SU-DHL-6 (cell line): Measurements from ENCODE around the gene OAF.

ENCODE experiments used
- H2AFZ ChIP-seq: fragments of 200-600 bp; sonication (generic); 2 replicates; pipeline ENCODE4 v1.6.1; 2014; ENCODE audit warnings: low read depth, mild to moderate bottlenecking, moderate library complexity, mixed read lengths, antibody characterized with exemption, low read length; ENCODE audit not compliant: severe bottlenecking
- H3F3A ChIP-seq: fragments of 200-600 bp; shearing (Covaris generic); 2 replicates; pipeline ENCODE4 v1.6.0; 2016; ENCODE audit warnings: antibody characterized with exemption, mild to moderate bottlenecking; ENCODE audit not compliant: insufficient read depth
- H3K27ac ChIP-seq: fragments of 200-600 bp; sonication (generic); 2 replicates; pipeline ENCODE4 v1.5.1; 2016; ENCODE audit warnings: low read depth, mild to moderate bottlenecking, low read length, moderate library complexity, mixed read lengths
- H3K27me3 ChIP-seq: fragments of 200-600 bp; sonication (generic), shearing (Covaris generic); 2 replicates; pipeline ENCODE4 v1.6.0; 2014; ENCODE audit warnings: mild to moderate bottlenecking, low read length
- H3K36me3 ChIP-seq: fragments of 200-600 bp; sonication (generic); 2 replicates; pipeline ENCODE4 v1.6.1; 2014; ENCODE audit warnings: mild to moderate bottlenecking, low read length, mixed read lengths
- H3K4me2 ChIP-seq: fragments of 300-600, 200-600 bp; shearing (Covaris generic), sonication (generic); 2 replicates; pipeline ENCODE4 v1.6.0; 2014; ENCODE audit warnings: low read length, low read depth, mild to moderate bottlenecking; ENCODE audit not compliant: poor library complexity, severe bottlenecking
- H3K4me3 ChIP-seq: fragments of 200-600 bp; sonication (generic); 2 replicates; pipeline ENCODE4 v1.5.1; 2014; ENCODE audit warnings: antibody characterized with exemption, low read length, mild to moderate bottlenecking, mixed read lengths; ENCODE audit not compliant: insufficient read depth, poor library complexity, severe bottlenecking
- H3K79me2 ChIP-seq: fragments of 200-600 bp; sonication (generic); 2 replicates; pipeline ENCODE4 v1.6.1; 2014; ENCODE audit warnings: mild to moderate bottlenecking, low read length, moderate library complexity; ENCODE audit not compliant: insufficient read depth
- H3K9ac ChIP-seq: fragments of 200-600 bp; sonication (generic); 2 replicates; pipeline ENCODE4 v1.7.0; 2014; ENCODE audit warnings: mild to moderate bottlenecking, low read length
- H3K9me2 ChIP-seq: fragments of 200-600 bp; sonication (generic); replicated peaks from 2 replicates; pipeline ENCODE4 v1.6.1; 2014; ENCODE audit warnings: low read length; ENCODE audit not compliant: insufficient read depth
- H3K9me3 ChIP-seq: fragments of 200-600 bp; sonication (generic); 2 replicates; pipeline ENCODE4 v1.6.1; 2014; ENCODE audit warnings: low read length, mixed read lengths; ENCODE audit not compliant: insufficient read depth
- H4K20me1 ChIP-seq: fragments of 200-600 bp; sonication (generic); 2 replicates; pipeline ENCODE4 v1.6.1; 2014; ENCODE audit warnings: low read depth, mild to moderate bottlenecking, antibody characterized with exemption, low read length, moderate library complexity, mixed read lengths
- EZH2phosphoT487 ChIP-seq: fragments of 200-600 bp; sonication (generic), shearing (Covaris generic); conservative IDR thresholded peaks from 2 replicates; pipeline ENCODE4 v1.6.1; 2018; ENCODE audit warnings: mild to moderate bottlenecking, antibody characterized with exemption, low read length, moderate library complexity, mixed read lengths
- TF ChIP-seq, protein P1 (sequence below): fragments of 200-600 bp; sonication (generic); IDR thresholded peaks from one replicate; pipeline ENCODE4 v1.5.1; 2017; ENCODE audit warnings: antibody characterized with exemption, mild to moderate bottlenecking, low read length, moderate library complexity; ENCODE audit not compliant: insufficient read depth, poor library complexity, severe bottlenecking

The OAF gene

DNA sequence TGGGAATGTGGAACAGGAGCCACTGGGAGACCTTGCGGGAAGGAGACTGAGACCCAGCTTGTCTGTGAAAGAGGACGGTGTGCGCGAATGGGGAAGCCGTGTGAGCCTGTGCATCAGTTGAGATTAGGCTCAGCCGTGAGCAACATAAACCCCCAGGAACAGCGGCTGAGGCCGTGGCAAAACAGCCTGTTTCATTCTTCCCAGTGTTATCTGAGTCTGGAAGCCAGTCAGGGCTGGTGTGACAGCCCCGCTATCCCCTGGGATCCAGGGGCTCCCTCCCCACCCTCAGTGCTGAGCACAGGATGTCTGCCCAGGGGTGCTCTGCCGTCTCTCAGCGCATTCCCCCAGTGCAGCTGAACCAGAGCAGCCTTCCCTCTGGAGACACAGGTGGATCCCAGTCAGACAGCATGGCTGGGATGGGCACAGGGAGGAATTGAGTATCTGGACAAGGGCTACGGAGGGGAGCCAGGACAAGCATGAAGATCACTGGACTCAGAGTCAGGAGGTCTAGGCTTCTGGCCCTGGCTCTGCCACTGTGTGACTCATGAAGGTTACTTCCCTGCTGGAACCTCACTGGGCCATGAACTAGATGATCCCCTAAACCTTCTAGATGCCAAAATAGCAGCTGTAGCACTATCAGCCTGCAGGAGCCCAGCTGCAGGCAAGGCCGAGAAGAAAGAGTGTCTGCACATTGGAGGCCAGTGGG lies 8.6 kb downstream of the OAF start:
- Histone ChIP-seq H3K79me2 (no peaks in the 10 kb centered on the region), H3K4me3 (no peak overlapping the region), H3K9me3 (no peaks in the 10 kb centered on the region), H3K27me3 (no peaks in the 10 kb centered on the region), H3K9me2 (no peaks in the 10 kb centered on the region), H3K36me3 (no peaks in the 10 kb centered on the region), H3K4me2 (no peak overlapping the region), H3F3A (no peaks in the 10 kb centered on the region), H4K20me1 (no peaks in the 10 kb centered on the region), H3K9ac (no peak overlapping the region), H3K27ac (no peak overlapping the region), H2AFZ (no peak overlapping the region)
- TF ChIP-seq, protein P1, sequence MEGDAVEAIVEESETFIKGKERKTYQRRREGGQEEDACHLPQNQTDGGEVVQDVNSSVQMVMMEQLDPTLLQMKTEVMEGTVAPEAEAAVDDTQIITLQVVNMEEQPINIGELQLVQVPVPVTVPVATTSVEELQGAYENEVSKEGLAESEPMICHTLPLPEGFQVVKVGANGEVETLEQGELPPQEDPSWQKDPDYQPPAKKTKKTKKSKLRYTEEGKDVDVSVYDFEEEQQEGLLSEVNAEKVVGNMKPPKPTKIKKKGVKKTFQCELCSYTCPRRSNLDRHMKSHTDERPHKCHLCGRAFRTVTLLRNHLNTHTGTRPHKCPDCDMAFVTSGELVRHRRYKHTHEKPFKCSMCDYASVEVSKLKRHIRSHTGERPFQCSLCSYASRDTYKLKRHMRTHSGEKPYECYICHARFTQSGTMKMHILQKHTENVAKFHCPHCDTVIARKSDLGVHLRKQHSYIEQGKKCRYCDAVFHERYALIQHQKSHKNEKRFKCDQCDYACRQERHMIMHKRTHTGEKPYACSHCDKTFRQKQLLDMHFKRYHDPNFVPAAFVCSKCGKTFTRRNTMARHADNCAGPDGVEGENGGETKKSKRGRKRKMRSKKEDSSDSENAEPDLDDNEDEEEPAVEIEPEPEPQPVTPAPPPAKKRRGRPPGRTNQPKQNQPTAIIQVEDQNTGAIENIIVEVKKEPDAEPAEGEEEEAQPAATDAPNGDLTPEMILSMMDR, result no peak
- TF ChIP-seq EZH2phosphoT487, result no peak

DNA sequence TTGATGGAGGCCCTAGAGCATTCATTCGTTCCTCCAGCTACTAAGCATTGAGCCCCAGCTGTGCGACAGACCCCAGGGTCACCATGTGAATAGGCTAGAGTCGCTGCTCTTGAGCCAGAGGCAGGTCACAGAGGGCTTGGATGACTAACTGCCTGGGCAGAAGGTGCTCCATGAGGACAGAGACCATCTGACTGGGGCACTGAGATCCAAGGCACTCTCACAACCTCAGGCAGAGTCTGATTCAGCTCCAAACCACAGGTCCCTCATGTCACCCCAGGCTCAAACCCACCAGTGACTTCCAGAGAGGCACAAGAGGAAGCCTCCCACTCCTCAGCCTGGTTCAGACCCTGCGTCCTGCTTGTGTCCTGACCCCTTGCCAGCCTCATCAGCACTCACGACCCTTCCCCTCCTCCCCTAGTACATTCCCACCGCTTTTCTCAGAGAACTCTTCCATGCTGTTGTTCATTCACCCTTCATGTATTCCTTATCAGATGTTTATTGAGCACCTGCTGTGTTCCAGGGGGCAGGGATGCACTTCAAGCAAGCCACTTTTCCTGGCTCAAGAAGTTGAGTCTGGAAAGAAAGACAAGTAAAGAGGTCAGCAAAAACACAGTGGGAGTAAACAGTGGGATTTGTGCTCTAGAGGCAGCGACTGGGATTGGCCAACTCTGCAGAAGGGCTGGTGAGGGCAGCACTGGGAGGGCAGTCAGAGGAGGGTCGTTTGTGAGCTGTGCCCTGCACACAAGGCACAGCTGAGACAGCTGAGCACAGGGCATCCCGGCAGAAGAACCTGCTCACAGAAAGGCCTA lies 9.3 kb downstream of the OAF start:
- no peaks in the 10 kb centered on the region for H3K27me3 ChIP-seq
- no peaks in the 10 kb centered on the region for H3K79me2 ChIP-seq
- H2AFZ ChIP-seq, result no peak overlapping the region
- no peaks in the 10 kb centered on the region for H4K20me1 ChIP-seq
- no peaks in the 10 kb centered on the region for H3F3A ChIP-seq
- H3K27ac ChIP-seq, result no peak overlapping the region
- H3K9me2 ChIP-seq, result no peaks in the 10 kb centered on the region
- H3K9ac ChIP-seq, result no peak overlapping the region
- no peak for TF ChIP-seq EZH2phosphoT487
- TF ChIP-seq, protein P1, result no peak
- no peak overlapping the region for H3K4me2 ChIP-seq
- no peak overlapping the region for H3K4me3 ChIP-seq
- H3K36me3 ChIP-seq, result no peaks in the 10 kb centered on the region
- no peaks in the 10 kb centered on the region for H3K9me3 ChIP-seq

DNA sequence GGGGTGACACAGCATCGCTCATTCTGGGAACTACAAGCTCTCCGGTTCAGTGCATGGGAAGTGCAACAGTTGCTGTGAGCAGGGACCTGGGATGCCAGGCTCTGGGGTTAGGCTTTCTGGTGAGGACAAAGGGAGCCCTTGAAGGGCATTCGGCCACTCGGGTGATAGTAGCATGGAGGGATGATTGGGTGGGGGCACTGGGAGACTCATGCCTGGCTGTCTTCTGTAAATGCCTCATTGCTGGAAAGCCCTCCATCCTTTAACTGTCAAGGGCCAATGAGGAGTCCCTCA lies 9.9 kb downstream of the OAF start:
- Histone ChIP-seq H3K36me3 (no peaks in the 10 kb centered on the region), H3K27ac (no peak overlapping the region), H3F3A (no peaks in the 10 kb centered on the region), H3K4me2 (no peak overlapping the region), H3K4me3 (no peak overlapping the region), H3K9ac (no peak overlapping the region), H3K9me2 (no peaks in the 10 kb centered on the region), H2AFZ (no peak overlapping the region), H3K27me3 (no peaks in the 10 kb centered on the region), H3K9me3 (no peaks in the 10 kb centered on the region), H4K20me1 (no peaks in the 10 kb centered on the region), H3K79me2 (no peaks in the 10 kb centered on the region)
- TF ChIP-seq, protein P1, result no peak
